Measurements from ENCODE around the gene SUGCT.

Gene SUGCT

DNA sequence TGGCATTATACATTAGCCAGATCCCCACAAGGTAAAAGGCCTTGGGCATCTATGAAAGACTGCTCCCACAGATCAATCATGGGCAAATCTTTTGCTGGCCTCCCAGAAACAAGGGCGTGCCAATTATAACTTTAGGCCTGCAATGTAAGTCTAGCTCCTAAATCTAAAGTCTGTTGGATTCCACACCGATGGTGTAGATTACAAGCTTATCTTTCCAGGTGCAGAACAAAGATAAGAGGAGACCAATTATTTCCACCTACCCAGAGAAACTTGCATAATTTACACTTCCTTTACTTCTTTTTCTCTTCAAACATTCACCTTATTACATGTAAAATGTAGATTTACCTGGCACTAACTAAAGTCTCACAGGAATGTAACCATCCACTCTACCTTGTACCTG lies 713.1 kb downstream of the SUGCT start:
- H3K27me3 ChIP-seq (ENCODE audit: insufficient read depth, low read depth, severe bottlenecking): no peaks in the 10 kb centered on the region
- H3K9me3 ChIP-seq (ENCODE audit: severe bottlenecking): no peaks in the 10 kb centered on the region
- no peaks in the 10 kb centered on the region for H3K36me3 ChIP-seq
- TF ChIP-seq, protein P1, sequence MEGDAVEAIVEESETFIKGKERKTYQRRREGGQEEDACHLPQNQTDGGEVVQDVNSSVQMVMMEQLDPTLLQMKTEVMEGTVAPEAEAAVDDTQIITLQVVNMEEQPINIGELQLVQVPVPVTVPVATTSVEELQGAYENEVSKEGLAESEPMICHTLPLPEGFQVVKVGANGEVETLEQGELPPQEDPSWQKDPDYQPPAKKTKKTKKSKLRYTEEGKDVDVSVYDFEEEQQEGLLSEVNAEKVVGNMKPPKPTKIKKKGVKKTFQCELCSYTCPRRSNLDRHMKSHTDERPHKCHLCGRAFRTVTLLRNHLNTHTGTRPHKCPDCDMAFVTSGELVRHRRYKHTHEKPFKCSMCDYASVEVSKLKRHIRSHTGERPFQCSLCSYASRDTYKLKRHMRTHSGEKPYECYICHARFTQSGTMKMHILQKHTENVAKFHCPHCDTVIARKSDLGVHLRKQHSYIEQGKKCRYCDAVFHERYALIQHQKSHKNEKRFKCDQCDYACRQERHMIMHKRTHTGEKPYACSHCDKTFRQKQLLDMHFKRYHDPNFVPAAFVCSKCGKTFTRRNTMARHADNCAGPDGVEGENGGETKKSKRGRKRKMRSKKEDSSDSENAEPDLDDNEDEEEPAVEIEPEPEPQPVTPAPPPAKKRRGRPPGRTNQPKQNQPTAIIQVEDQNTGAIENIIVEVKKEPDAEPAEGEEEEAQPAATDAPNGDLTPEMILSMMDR (IDR thresholded peaks at IDR 0.05; ENCODE audit: low read depth, low read length): no peak
- DNase-seq: no peak
- H3K27ac ChIP-seq: no peak overlapping the region
- H3K4me3 ChIP-seq (ENCODE audit: low read depth, low read length): no peak overlapping the region

DNA sequence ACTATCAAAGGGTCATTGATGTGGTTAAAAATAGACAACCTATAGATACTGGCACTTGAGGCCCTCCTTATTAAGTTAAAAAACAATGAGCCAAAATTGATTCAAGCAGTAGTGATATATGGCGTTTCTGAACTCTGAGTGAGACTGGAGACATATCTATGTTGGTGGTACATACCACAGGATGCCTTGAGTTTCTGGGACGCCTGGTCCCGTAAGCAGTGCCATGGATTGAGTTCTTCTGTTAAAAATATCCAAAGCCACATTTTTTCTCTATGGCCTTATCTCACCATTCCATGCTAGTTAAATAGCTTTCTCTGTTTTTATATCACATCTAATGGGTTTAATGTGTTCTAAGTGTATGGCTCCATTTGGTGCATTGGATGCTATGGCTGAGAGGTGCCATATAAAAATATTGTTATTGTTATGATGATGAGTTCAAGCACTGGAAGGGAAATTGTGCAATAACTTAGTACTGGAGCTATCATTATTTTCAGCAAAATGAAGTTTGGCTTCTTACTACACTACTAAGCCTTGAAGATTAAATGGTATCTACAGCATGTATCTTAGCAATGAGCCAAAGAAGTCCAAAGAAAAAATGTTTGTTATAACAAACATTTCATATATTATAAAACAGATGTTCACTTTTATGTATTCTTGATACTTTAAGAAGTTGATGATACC lies 713.9 kb downstream of the SUGCT start:
- no peak for DNase-seq
- Histone ChIP-seq H3K9me3 (ENCODE audit: severe bottlenecking) (no peaks in the 10 kb centered on the region), H3K27ac (no peak overlapping the region), H3K27me3 (ENCODE audit: insufficient read depth, low read depth, severe bottlenecking) (no peaks in the 10 kb centered on the region), H3K4me3 (ENCODE audit: low read depth, low read length) (no peak overlapping the region), H3K36me3 (no peaks in the 10 kb centered on the region)
- TF ChIP-seq, protein P1 (IDR thresholded peaks at IDR 0.05; ENCODE audit: low read depth, low read length): no peak

DNA sequence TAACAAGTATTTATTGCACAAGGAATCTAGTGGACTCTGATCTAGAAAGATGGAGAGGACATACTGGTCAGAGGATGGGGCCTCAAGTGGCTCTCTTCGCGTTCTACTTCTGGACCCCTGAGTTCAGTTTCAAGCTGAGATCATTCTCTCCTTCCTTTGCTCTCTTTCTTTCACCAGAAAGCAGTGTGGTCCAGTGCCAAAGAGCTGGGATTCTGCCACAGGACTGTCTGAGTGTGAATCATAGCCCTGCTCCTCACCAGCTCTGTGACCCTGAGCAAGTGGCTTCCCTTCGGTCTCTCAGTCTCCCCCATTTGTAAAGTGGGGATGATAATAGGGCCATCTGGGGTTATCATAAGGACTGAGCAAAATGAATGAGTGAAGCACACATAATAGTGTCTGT lies 715.2 kb downstream of the SUGCT start:
- H3K27ac ChIP-seq: no peak overlapping the region
- no peaks in the 10 kb centered on the region for H3K36me3 ChIP-seq
- H3K27me3 ChIP-seq (ENCODE audit: insufficient read depth, low read depth, severe bottlenecking): no peaks in the 10 kb centered on the region
- no peak for DNase-seq
- TF ChIP-seq, protein P1 (IDR thresholded peaks at IDR 0.05; ENCODE audit: low read depth, low read length): no peak
- no peak overlapping the region for H3K4me3 ChIP-seq (ENCODE audit: low read depth, low read length)
- H3K9me3 ChIP-seq (ENCODE audit: severe bottlenecking): no peaks in the 10 kb centered on the region

DNA sequence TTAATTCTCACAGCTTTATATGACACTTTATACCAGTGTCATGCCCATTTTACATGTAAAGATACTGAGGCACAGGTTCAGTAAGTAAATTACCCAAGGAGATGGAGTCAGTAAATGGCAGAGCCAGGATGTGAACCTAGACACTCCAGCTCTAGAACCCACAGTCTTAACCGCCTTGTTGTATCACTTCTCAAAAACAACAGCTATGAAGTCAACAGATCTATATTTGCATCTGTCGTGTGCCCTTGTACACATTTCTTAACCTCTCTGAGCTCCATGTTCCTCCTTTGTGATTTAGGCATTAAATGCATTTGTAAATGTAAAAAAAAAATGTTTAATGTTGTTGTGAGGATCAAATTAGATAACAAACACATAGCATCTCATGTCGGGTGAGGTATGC lies 716.2 kb downstream of the SUGCT start:
- H3K36me3 ChIP-seq: no peaks in the 10 kb centered on the region
- no peak overlapping the region for H3K27ac ChIP-seq

DNA sequence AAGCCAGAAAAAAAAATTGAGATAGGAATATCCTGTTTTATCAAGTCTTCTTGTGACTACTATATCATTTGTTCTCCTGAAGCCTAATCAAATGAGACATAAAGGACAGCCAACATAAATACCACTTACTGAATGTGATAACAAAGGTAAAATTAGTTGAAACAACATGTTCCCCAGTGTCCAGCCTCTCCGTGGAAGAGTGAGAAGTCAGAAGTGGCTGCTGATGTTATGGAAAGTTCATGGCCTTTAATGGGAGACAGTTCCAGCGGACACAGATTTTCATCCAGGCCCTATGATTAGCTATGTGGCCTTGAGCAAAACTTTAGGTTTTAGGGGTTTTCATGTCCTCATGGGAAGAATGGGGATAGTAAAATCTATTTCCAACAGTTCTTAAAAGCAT lies 724.3 kb downstream of the SUGCT start:
- H3K27ac ChIP-seq: no peak overlapping the region
- DNase-seq: no peak
- H3K9me3 ChIP-seq (ENCODE audit: severe bottlenecking): no peaks in the 10 kb centered on the region
- H3K36me3 ChIP-seq: no peaks in the 10 kb centered on the region
- no peaks in the 10 kb centered on the region for H3K27me3 ChIP-seq (ENCODE audit: insufficient read depth, low read depth, severe bottlenecking)
- TF ChIP-seq, protein P1 (IDR thresholded peaks at IDR 0.05; ENCODE audit: low read depth, low read length): no peak
- H3K4me3 ChIP-seq (ENCODE audit: low read depth, low read length): no peak overlapping the region

More for the DNA sequence above, 716.2 kb downstream of the SUGCT start:
- no peak for DNase-seq
- H3K27me3 ChIP-seq (ENCODE audit: insufficient read depth, low read depth, severe bottlenecking): no peaks in the 10 kb centered on the region
- TF ChIP-seq, protein P1 (IDR thresholded peaks at IDR 0.05; ENCODE audit: low read depth, low read length): no peak
- no peak overlapping the region for H3K4me3 ChIP-seq (ENCODE audit: low read depth, low read length)
- no peaks in the 10 kb centered on the region for H3K9me3 ChIP-seq (ENCODE audit: severe bottlenecking)

All from WERI-Rb-1 (cell line).